HEK293 (cell line): ENCODE results near the gene HRC.

Experiments used
- CTCF ChIA-PET: fragments of 350-600 bp; formaldehyde crosslinking; extraction: SDS; loops from one replicate; lab custom pipeline; 2021; ENCODE audit warnings: antibody characterized with exemption; lab: Yijun Ruan, JAX
- POLR2A ChIA-PET: fragments of 300-600 bp; formaldehyde crosslinking; extraction: SDS; loops from one replicate; lab custom pipeline; 2020; ENCODE audit warnings: antibody characterized with exemption, inconsistent platforms; lab: Yijun Ruan, JAX
- H3K27ac ChIP-seq: fragments of 200-500 bp; sonication (Bioruptor generic); 2 replicates; pipeline ENCODE4 v1.5.1; 2014; ENCODE audit warnings: low read depth, low read length, control low read depth, inconsistent platforms; ENCODE audit errors: extremely low read depth
- H3K36me3 ChIP-seq, 2 experiments: fragments of 200-500 bp in 1 of 2; sonication (Bioruptor generic) in 1 of 2; 1 replicate in 1 of 2; 2 replicates in 1 of 2; pipeline ENCODE4 v1.5.1; 2014 to 2017; ENCODE audit warnings: inconsistent platforms in 2 of 2, low read length in 2 of 2; ENCODE audit not compliant: control insufficient read depth in 2 of 2, insufficient read depth in 1 of 2
- H3K4me1 ChIP-seq: fragments of 200-500 bp; sonication (Bioruptor generic); 2 replicates; pipeline ENCODE4 v1.5.1; 2014; ENCODE audit warnings: mild to moderate bottlenecking, low read length, inconsistent platforms; ENCODE audit not compliant: control insufficient read depth, insufficient read depth
- H3K4me3 ChIP-seq: 2 replicates; pipeline ENCODE4 v1.5.1; 2011; ENCODE audit warnings: low read depth, mild to moderate bottlenecking, control low read depth, low read length, moderate library complexity
- H3K9me3 ChIP-seq: fragments of 200-500 bp; sonication (Bioruptor generic); 2 replicates; pipeline ENCODE4 v1.5.1; 2014; ENCODE audit warnings: low read depth, low read length, inconsistent platforms; ENCODE audit not compliant: control insufficient read depth, insufficient read depth
- GLI2 ChIP-seq: fragments of 450-650 bp; formaldehyde crosslinking; IDR thresholded peaks from 2 replicates; pipeline ENCODE4; 2017; ENCODE audit warnings: missing biosample characterization, missing genetic modification characterization, low read depth, borderline replicate concordance
- KLF7 ChIP-seq: fragments of 450-650 bp; formaldehyde crosslinking; IDR thresholded peaks from 2 replicates; pipeline ENCODE4 v1.5.1; 2016; ENCODE audit warnings: missing biosample characterization, missing genetic modification characterization, borderline replicate concordance
- SP3 ChIP-seq: fragments of 450-650 bp; formaldehyde crosslinking; IDR thresholded peaks from 2 replicates; pipeline ENCODE4 v1.5.1; 2016; ENCODE audit warnings: missing biosample characterization, missing genetic modification characterization
- SP7 ChIP-seq: fragments of 450-650 bp; formaldehyde crosslinking; IDR thresholded peaks from 2 replicates; pipeline ENCODE4 v1.5.1; 2016; ENCODE audit warnings: missing biosample characterization, missing genetic modification characterization
- YY1 ChIP-seq: fragments of 450-650 bp; formaldehyde crosslinking; IDR thresholded peaks from 2 replicates; pipeline ENCODE4 v1.5.1; 2018; ENCODE audit warnings: missing biosample characterization, missing genetic modification characterization
- ZBTB21 ChIP-seq: fragments of 450-650 bp; formaldehyde crosslinking; IDR thresholded peaks from 2 replicates; pipeline ENCODE4 v1.5.1; 2017; ENCODE audit warnings: missing biosample characterization, missing genetic modification characterization
- ZBTB6 ChIP-seq: fragments of 450-650 bp; formaldehyde crosslinking; IDR thresholded peaks from 2 replicates; pipeline ENCODE4 v1.5.1; 2017; ENCODE audit warnings: missing biosample characterization, missing genetic modification characterization
- ZFHX2 ChIP-seq: fragments of 450-650 bp; formaldehyde crosslinking; conservative IDR thresholded peaks from 2 replicates; pipeline ENCODE4 v1.5.1; 2016; ENCODE audit warnings: missing biosample characterization, missing genetic modification characterization
- ZFP3 ChIP-seq: fragments of 450-650 bp; formaldehyde crosslinking; IDR thresholded peaks from 2 replicates; pipeline ENCODE4 v1.5.1; 2016; ENCODE audit warnings: low read depth, missing biosample characterization, missing genetic modification characterization
- ZNF112 ChIP-seq: fragments of 450-650 bp; formaldehyde crosslinking; IDR thresholded peaks from 2 replicates; pipeline ENCODE4 v1.5.0; 2017; ENCODE audit warnings: missing biosample characterization, missing genetic modification characterization
- ZNF133 ChIP-seq: fragments of 450-650 bp; formaldehyde crosslinking; IDR thresholded peaks from 2 replicates; pipeline ENCODE4 v1.5.1; 2016; ENCODE audit warnings: missing biosample characterization, missing genetic modification characterization
- ZNF169 ChIP-seq: fragments of 450-650 bp; formaldehyde crosslinking; IDR thresholded peaks from 2 replicates; pipeline ENCODE4 v1.5.1; 2016; ENCODE audit warnings: missing biosample characterization, missing genetic modification characterization
- ZNF214 ChIP-seq: fragments of 450-650 bp; formaldehyde crosslinking; IDR thresholded peaks from 2 replicates; pipeline ENCODE4 v1.5.1; 2017; ENCODE audit warnings: missing biosample characterization, mild to moderate bottlenecking, missing genetic modification characterization, borderline replicate concordance
- ZNF24 ChIP-seq: fragments of 450-650 bp; formaldehyde crosslinking; IDR thresholded peaks from 2 replicates; pipeline ENCODE4 v1.5.1; 2016; ENCODE audit warnings: missing biosample characterization, missing genetic modification characterization
- ZNF248 ChIP-seq: fragments of 450-650 bp; formaldehyde crosslinking; IDR thresholded peaks from 2 replicates; pipeline ENCODE4 v1.5.1; 2017; ENCODE audit warnings: missing biosample characterization, missing genetic modification characterization
- ZNF280D ChIP-seq: fragments of 450-650 bp; formaldehyde crosslinking; IDR thresholded peaks from 2 replicates; pipeline ENCODE4 v1.5.1; 2016; ENCODE audit warnings: missing biosample characterization, missing genetic modification characterization
- ZNF302 ChIP-seq: fragments of 450-650 bp; formaldehyde crosslinking; IDR thresholded peaks from 2 replicates; pipeline ENCODE4 v1.5.1; 2016; ENCODE audit warnings: missing biosample characterization, missing genetic modification characterization, low read depth
- ZNF324 ChIP-seq: fragments of 450-650 bp; formaldehyde crosslinking; IDR thresholded peaks from 2 replicates; pipeline ENCODE4 v1.5.1; 2016; ENCODE audit warnings: missing biosample characterization, missing genetic modification characterization
- ZNF335 ChIP-seq: fragments of 450-650 bp; formaldehyde crosslinking; conservative IDR thresholded peaks from 2 replicates; pipeline ENCODE4 v1.5.1; 2016; ENCODE audit warnings: missing biosample characterization, missing genetic modification characterization
- ZNF341 ChIP-seq: fragments of 450-650 bp; formaldehyde crosslinking; IDR thresholded peaks from 2 replicates; pipeline ENCODE4; 2016; ENCODE audit warnings: low read depth, missing biosample characterization, missing genetic modification characterization
- ZNF37A ChIP-seq: fragments of 450-650 bp; IDR thresholded peaks from 2 replicates; pipeline ENCODE4 v1.5.1; 2018; ENCODE audit warnings: missing biosample characterization, missing genetic modification characterization
- ZNF473 ChIP-seq: fragments of 450-650 bp; formaldehyde crosslinking; IDR thresholded peaks from 2 replicates; pipeline ENCODE4 v1.5.1; 2017; ENCODE audit warnings: missing biosample characterization, missing genetic modification characterization
- ZNF513 ChIP-seq: fragments of 450-650 bp; IDR thresholded peaks from 2 replicates; pipeline ENCODE4 v1.5.1; 2018; ENCODE audit warnings: missing biosample characterization, missing genetic modification characterization
- ZNF660 ChIP-seq: fragments of 450-650 bp; IDR thresholded peaks from 2 replicates; pipeline ENCODE4 v1.5.1; 2018; ENCODE audit warnings: missing biosample characterization, mild to moderate bottlenecking, missing genetic modification characterization
- ZNF664 ChIP-seq: fragments of 450-650 bp; formaldehyde crosslinking; IDR thresholded peaks from 2 replicates; pipeline ENCODE4 v1.5.1; 2016; ENCODE audit warnings: missing biosample characterization, missing genetic modification characterization
- ZNF704 ChIP-seq: fragments of 450-650 bp; formaldehyde crosslinking; IDR thresholded peaks from 2 replicates; pipeline ENCODE4 v1.5.1; 2016; ENCODE audit warnings: missing biosample characterization, missing genetic modification characterization
- ZNF768 ChIP-seq: fragments of 450-650 bp; formaldehyde crosslinking; IDR thresholded peaks from 2 replicates; pipeline ENCODE4 v1.5.1; 2018; ENCODE audit warnings: missing biosample characterization, mild to moderate bottlenecking, missing genetic modification characterization
- ZSCAN16 ChIP-seq: fragments of 450-650 bp; formaldehyde crosslinking; IDR thresholded peaks from 2 replicates; pipeline ENCODE4 v1.5.1; 2016; ENCODE audit warnings: missing biosample characterization, missing genetic modification characterization
- ZSCAN18 ChIP-seq: fragments of 450-650 bp; formaldehyde crosslinking; IDR thresholded peaks from 2 replicates; pipeline ENCODE4 v1.5.1; 2016; ENCODE audit warnings: missing biosample characterization, missing genetic modification characterization
- ZXDB ChIP-seq: fragments of 450-650 bp; formaldehyde crosslinking; IDR thresholded peaks from 2 replicates; pipeline ENCODE4 v1.5.1; 2016; ENCODE audit warnings: missing biosample characterization, missing genetic modification characterization

Gene HRC

GRCh38 chr19:49129238-49129583 lies 26.0 kb downstream of the HRC start (continued):
- no peak for TF ChIP-seq SP7 (tag by site-specific recombination)

GRCh38 chr19:49128545-49129237 lies 26.5 kb downstream of the HRC start:
- H3K27ac ChIP-seq = no peak overlapping the region
- no peaks in the 10 kb centered on the region for H3K9me3 ChIP-seq
- peaks cover 0 to 18% of the 10 kb centered on the region in 2 experiments; a peak in 2 of 3 replicates for H3K36me3 ChIP-seq
- ChIA-PET POLR2A (interaction anchor here (0.5 to 1.4 kb wide), 12 partner anchors 9 to 69 kb away, joined by 4 to 27 read pairs (median 8); partner anchors contain the start of genes C19orf73, LIN7B and PPFIA3), CTCF (interaction anchor here (0.6 to 3.2 kb wide), 10 partner anchors 15 to 202 kb away, joined by 3 to 20 read pairs (median 4); partner anchors contain the start of gene LIN7B)
- H3K4me3 ChIP-seq = no peak overlapping the region
- H3K4me1 ChIP-seq = peaks cover 7% of the 10 kb centered on the region
- TF ChIP-seq ZFP3 (no peak), ZNF664 (no peak), ZNF248 (no peak), ZBTB6 (tag by site-specific recombination) (0 out of 2 replicates have a peak, but pooled peaks have one; percentile 39), ZFHX2 (tag by site-specific recombination) (peak; percentile 54), ZNF169 (tag by site-specific recombination) (no peak; the same call in 1 of the 2 replicates), ZXDB (tag by site-specific recombination) (no peak), ZNF324 (tag by site-specific recombination) (no peak), ZSCAN16 (tag by site-specific recombination) (no peak), ZSCAN18 (tag by site-specific recombination) (no peak), ZNF112 (tag by site-specific recombination) (no peak), KLF7 (tag by site-specific recombination) (no peak), ZNF280D (tag by site-specific recombination) (no peak), ZNF513 (no peak), YY1 (no peak), ZNF341 (tag by site-specific recombination) (peak; percentile 84), SP3 (tag by site-specific recombination) (no peak), ZBTB21 (tag by site-specific recombination) (no peak), ZNF214 (tag by site-specific recombination) (no peak), ZNF473 (no peak), ZNF768 (tag by site-specific recombination) (no peak), ZNF660 (no peak), ZNF24 (tag by site-specific recombination) (no peak), ZNF335 (tag by site-specific recombination) (peak; percentile 37; the same call in 1 of the 2 replicates), ZNF704 (tag by site-specific recombination) (no peak), ZNF37A (no peak), ZNF302 (tag by site-specific recombination) (no peak), ZNF133 (tag by site-specific recombination) (no peak), GLI2 (no peak)
